ENCODE data around the gene SNAI3. TPM values are rescaled to one million over a fixed set of nuclear protein-coding genes. Genes with fewer than 3 reads are reported as not detected.

SNAI3 gene
- total RNA-seq, 1 donor from 2014 or later: 0.97 TPM

DNA sequence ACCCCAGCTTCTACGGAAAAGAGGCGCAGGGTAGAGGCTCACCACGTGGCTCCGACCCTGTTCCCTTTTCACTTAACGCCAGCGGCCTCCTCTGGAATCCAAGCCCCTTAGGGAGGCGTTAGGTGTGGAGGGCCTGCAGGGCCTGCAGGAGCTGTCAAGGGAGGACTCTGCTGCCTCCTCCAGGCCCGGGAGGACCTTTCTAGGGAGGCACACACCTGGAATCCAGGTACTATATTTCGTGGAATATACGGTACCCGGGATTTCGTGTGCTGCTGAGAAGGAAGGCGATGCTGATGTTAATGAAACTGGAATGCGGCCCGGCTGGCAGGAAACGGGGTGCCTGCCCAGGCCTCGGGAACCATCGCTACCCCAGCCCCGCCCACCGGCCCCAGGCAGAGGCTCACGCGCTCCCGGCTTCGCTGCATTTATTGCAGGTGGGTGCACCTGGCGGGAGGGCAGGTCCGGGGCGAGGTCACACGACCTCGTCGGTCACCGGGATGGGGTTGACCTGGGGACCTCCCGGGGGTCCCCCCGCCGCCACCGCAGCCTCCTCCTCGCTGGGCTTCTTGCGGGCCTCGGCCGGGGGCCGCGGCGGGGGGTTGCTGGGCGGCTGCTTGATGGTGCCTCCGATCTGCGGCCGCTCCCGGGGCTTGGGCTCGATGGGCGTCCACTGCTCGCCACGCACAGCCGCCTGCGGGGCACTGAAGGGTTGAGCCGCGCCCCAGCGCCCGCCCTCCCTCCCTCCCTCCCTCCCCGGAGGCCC is 43.2 kb downstream of the SNAI3 start:
- intact Hi-C loops (cut with DNase I): no loop called here
- no peak for DNase-seq (ENCODE audit: low spot score)

DNA sequence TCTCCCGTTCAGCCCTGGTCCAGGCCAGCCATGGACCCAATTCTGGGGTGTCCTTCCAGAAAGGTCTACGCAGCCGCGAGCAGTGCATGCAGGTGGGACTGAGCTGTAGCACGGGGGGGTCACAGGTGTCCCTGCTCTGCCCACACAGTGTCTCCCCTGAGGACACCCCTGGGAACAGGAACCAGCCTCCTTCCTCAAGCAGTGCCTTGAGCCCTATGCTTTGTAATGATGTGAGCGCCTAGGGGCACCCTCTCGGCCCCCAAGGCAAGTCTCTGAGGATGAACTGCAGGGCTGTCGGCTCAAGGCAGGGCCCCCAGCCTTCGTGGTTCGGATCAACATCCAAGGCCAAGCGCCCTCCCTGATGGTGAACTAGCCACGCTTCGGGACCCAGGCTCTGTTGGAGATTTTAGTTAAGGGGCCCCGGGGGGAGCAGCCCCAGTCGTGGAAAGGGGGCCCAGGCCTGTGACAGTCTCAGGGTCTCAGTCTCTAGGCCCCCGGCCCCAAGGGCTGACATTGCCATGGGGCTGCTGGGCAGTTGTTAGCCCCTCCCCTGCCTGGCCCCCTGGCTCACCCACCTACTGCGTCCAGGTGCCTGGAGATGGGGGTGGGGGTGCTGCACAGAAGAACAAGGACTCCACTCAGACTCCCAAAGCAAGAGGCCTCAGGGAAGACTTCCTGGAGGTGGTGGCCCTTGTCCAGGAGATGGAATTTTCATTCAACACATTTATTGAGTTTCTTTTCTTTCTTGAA is 45.6 kb downstream of the SNAI3 start:
- intact Hi-C loops (cut with DNase I): no loop called here
- DNase-seq (ENCODE audit: low spot score): no peak

DNA sequence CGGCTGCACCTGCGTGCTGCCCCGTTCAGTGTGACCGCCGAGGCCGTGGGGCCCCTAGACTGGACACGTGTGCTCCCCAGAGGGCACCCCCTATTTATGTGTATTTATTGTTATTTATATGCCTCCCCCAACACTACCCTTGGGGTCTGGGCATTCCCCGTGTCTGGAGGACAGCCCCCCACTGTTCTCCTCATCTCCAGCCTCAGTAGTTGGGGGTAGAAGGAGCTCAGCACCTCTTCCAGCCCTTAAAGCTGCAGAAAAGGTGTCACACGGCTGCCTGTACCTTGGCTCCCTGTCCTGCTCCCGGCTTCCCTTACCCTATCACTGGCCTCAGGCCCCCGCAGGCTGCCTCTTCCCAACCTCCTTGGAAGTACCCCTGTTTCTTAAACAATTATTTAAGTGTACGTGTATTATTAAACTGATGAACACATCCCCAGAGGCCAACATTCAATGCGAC is 46.2 kb downstream of the SNAI3 start:
- DNase-seq (ENCODE audit: low spot score): no peak
- intact Hi-C loops (cut with DNase I): no loop called here

DNA sequence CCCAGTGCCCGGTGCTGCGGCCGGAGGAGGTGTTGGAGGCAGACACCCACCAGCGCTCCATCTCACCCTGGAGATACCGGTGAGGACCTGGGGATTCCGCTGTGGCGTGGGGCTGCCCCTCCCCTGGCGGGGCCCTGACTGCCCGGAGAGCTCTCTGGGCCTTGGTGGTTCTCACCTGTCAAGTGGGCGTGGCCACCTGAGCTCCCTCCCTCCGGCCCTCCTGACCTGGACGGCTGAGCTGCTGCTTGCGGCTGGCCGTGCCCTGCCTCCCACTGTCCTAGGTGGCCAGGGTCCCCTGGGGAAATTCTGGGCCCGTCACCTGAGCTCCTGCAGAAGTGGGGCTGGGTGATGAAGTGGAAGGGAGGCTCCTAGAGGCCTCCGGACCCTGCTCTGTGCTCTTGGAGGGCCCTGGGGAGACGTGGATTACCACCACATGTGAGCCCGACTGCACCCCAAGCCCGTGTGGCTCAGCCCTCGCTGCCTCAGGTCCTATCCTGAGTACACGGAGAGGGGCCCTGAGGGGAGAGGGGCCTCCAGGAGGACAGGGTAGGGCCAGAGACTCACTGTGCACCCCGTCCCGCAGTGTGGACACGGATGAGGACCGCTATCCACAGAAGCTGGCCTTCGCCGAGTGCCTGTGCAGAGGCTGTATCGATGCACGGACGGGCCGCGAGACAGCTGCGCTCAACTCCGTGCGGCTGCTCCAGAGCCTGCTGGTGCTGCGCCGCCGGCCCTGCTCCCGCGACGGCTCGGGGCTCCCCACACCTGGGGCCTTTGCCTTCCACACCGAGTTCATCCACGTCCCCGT is 46.9 kb downstream of the SNAI3 start:
- DNase-seq (ENCODE audit: low spot score): no peak
- intact Hi-C loops (cut with DNase I): no loop called here

DNA sequence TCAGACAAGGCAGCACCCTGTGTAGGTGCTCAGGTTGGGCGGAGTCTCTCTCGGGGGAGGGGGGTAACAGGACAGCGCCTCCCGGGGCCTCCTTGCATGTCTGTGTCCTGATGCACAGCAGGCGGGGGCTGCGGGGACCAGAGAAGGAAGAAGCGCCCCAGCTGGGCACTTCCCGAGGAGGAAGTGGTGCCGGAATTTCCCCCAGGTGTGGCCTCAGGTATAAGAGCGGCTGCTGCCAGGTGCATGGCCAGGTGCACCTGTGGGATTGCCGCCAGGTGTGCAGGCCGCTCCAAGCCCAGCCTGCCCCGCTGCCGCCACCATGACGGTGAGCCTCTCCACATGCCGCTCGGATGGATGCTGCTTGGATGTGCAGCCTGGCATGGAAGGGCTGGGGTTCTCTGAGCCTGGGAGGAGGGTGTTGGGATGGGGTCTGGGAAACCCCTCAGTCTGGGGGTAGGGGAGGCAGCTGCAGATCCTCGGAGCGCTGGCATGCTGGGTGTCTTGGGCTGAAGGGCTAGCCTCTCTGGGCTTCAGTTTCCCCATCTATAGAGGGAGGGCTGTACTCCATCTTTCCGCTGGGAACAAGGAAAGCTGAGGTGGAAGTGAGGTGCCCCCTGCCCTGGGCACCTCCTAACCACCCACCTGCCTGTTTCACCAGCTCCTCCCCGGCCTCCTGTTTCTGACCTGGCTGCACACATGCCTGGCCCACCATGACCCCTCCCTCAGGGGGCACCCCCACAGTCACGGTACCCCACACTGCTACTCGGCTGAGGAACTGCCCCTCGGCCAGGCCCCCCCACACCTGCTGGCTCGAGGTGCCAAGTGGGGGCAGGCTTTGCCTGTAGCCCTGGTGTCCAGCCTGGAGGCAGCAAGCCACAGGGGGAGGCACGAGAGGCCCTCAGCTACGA is 47.7 kb downstream of the SNAI3 start, which contains the start of gene IL17C:
IL17C (plus strand) TSS at position 250 of the 908 bp plus-strand sequence; CDS start at position 320, 70 bp downstream.
- no peak for DNase-seq (ENCODE audit: low spot score)
- intact Hi-C loops (cut with DNase I): no loop called here

DNA sequence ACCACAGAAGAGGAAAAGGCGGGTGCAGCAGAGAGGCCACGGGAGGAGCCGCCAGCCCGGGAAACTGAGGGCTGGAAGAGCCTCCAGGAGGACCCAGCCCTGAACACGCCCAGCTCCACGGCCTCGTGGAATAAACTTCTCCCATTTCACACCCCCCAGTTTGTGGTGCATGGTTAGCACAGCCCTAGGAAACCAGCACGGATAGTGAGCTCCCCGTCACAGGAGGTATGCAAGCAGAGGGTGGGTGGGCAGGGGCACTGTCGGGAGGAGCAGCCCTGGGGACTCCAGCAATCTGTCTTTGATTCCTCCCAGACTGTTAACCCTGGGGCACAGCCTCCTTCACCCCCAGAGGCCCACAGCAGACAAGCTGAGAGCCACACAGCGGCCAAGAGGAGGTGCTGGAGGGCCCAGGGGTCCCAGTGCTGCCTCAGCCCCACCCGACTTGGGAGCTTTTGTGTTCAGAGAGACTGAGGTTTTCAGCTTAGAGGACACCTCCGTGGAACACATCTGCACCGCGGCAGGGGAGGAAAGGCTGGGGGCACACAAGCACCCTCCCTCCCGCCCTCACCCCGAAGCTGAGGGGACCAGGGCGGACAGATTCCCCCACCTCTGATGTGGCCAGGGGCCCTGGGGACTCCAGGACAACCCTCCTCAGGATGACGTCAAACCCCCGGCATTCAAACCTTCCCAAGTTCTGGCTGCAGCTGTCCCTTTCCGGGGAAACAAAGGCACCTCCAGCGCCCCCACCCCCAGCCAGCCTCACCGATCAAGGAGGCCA is 49.6 kb downstream of the SNAI3 start:
- no peak for DNase-seq (ENCODE audit: low spot score)
- intact Hi-C loops (cut with DNase I): no loop called here

DNA sequence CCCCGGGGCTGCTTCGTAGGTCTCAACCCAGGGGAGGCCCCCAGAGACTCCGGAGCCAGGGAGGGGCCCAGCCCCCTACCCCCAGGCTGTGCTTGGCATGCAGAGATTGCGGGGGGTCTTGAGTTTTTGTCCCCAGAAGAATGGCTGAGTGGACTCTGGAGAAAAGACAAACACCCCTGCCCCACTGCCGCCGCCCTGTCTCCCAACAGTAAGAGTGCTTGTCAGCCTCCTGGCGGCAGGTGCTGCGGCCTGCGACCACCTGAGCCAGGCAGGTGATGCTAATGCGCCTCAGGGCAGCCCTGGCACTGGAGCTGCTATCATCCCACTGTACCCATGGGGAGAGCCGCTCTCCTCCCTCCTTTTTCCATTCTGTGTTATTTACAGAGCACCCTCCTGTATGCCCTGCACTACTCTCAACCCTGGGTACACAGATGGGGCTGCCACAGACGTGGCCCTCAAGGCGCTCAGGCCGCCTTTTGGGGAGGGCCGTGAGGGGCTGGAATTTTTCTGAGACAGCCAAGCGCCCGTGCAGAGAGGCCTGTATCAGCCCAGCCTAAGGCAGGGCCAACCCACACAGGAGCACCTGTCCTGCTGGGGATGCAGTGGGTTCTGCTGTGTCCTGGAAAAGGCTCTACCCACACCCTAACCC is 50.5 kb downstream of the SNAI3 start:
- intact Hi-C loops (cut with DNase I): no loop called here
- no peak for DNase-seq (ENCODE audit: low spot score)

DNA sequence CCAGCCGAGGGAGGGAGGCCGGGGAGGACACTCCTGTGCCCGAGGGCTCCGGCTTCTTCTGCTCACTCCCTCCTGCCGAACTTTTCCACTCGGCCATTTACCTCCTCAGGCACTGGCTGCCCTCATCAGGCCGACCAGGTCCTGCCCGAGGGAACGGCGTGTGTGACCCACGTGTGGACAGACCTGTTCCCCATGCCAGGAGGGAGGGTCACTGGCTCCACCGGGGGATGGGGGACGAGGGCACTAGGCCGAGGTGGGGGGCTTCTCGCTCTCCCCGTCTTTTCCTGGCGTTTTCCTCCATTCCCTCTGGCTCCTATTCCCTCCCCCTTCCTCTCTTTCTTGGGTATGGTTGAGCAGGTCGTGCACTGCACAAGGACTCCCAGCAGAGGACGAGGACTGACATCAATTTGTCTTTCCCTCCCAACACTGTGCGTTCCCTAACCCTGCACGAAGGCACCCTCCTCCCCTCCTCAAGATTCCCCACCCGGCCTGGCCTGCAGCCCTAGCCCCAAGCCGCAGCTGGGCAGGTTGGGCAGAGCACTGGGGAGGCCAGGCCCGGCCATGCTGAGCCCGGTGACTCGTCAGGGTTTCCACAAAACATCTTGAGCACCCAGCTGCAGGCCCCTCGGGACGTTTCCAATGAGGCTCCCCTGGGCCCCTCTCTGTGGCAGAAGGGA is 51.2 kb downstream of the SNAI3 start:
- DNase-seq (ENCODE audit: low spot score): no peak
- intact Hi-C loops (cut with DNase I): no loop called here

DNA sequence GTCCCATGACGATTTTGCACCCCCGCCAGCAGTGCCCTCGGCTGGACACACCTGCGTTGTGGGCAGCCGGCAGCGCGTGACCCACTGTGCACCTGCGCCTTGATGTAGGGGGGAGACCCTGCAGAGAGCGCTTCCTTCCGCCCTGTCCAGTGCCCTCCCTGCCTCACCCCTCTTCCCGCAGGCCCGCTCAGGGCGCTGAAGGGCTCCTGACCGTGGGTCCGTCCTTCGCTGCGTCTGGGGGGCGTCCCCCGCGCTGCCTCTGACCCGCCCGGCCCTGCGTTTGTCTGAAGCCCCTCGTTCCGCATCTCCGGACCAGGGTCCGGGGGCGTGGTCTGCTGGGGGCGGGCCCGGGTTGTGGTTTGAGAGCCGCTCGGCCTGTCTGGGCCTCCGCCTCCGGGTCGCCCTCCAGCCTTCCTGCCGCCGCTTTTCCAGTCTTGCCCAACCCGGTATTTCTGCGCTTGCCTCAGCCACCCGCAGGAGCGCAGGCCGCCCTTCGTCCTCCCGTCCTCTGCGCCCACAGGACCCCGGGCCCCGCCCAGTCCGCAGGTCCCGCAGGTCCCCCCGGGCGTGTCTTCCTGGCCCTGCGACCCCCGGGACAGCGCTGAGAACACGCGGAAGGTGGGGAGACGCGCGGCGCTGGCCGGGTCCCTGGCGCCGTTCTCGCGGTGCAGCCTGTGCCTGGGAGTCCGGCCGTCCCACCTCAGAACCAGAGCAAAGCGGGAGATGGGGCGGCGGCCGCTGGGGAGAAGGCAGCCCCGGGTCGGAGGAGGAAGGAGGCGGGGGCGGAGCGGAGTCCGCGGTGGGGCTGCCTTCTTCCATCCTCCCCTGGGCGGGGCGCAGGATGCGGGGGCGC is 51.9 kb downstream of the SNAI3 start:
- DNase-seq (ENCODE audit: low spot score): no peak
- intact Hi-C loops (cut with DNase I): no loop called here

DNA sequence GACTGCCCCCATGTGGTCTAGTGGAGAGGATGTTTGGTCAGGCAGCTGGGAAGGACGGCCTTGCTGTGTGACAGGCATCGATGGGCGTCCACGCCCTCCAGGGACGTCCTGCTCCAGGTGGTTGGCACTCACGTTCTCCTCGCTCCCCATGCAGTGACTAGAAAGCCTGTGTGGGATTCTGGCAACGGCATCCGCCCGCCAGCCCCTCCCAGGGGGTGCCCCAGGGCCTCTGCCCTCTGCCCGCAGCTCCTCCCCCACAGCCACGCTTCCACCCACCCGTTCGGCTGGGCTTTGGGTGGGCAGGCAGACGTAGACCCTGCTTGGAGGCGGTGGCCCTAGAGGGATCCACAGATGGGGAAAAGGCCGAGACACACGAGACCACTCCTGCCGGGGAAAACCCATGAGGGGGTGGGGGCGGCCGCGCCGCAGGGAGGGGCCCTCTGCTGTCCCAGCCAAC is 52.6 kb downstream of the SNAI3 start:
- no peak for DNase-seq (ENCODE audit: low spot score)
- intact Hi-C loops (cut with DNase I): no loop called here

DNA sequence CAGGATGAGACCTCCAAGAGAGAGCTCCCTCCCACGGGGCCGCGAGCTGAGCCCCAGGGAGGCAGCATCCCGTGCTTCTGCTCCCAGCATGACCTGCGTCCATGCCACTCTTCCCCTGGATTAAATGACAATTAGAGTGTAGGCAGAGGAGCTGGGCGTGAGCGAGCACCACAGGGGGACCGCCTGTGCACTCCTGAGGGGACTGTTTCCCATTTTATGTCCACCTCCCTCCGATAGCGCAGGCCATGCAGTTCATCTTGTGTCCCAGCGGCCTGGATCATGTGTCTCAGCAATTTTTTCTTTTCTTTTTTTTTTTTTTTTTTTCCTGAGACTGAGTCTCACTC is 53.7 kb downstream of the SNAI3 start:
- intact Hi-C loops (cut with DNase I): no loop called here
- DNase-seq (ENCODE audit: low spot score): no peak

DNA sequence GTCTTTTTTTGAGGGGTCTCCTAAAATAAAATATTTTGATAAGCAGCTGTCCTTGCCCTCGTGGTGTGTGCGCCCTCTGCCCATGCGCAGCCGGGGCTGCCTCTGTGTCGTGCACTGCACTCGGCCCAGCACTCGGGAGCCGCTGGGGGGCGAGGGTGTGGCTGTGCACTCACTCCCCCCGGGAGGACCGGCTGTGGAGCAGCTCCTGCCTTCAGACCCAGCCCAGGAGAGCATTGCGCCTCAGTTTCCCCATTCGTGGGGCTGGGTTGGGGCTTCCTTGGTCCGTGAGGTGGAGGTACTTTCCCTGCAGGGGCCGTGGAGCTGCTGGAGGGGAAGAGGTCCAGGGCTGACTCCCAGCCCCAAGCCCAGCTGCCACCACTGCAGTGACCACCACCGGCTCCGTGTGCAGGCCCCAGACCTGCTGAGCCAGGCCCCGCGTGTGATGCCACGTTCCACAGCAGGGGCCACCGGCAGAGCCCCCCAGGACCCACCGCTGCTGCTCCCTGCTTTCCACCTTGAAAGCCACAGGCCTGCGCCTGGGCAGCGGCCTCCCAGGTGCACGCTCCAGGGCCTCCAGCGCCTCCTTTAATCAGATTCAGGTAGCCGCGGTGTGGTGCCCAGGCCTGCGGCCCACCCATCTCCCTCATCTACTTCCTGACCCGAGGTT is 54.3 kb downstream of the SNAI3 start:
- DNase-seq (ENCODE audit: low spot score): no peak
- intact Hi-C loops (cut with DNase I): no loop called here

DNA sequence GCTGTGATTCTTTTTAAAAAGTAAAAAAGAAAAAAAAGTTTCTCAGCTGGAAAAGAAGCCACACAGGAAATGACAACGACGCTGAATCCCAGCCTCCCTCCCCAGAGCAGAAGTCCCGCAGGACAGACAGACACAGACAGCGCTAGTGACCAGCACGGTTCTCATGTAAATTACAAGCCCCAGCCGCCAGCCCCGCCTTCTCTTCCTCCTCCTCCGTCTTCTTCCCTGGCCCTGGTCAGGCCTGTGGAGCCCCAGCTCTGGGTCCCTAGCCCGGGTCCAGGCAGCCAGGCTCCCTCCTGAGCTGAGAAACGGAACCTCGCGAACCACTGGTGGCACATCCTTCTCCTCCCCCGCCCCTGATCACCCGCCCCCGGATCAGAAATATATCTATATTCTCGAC is 54.9 kb downstream of the SNAI3 start:
- no peak for DNase-seq (ENCODE audit: low spot score)
- intact Hi-C loops (cut with DNase I): no loop called here

DNA sequence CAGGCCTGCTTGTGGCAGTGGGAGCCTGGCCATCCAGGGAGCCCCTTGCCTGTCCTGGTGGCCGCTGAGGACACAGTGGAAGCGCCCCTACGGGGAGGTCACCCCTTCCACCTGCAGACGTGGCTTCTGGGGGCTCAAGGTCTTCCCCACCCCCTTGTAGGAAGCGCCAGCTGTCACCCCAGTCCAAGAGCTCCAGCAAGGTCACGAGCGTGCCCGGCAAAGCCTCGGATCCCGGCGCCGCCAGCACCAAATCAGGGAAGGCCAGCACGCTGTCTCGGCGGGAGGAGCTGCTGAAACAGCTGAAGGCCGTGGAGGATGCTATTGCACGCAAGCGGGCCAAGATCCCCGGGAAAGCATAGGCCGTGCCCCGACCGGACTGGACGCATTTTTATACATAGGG is 55.4 kb downstream of the SNAI3 start:
- DNase-seq (ENCODE audit: low spot score): no peak
- intact Hi-C loops (cut with DNase I): no loop called here

DNA sequence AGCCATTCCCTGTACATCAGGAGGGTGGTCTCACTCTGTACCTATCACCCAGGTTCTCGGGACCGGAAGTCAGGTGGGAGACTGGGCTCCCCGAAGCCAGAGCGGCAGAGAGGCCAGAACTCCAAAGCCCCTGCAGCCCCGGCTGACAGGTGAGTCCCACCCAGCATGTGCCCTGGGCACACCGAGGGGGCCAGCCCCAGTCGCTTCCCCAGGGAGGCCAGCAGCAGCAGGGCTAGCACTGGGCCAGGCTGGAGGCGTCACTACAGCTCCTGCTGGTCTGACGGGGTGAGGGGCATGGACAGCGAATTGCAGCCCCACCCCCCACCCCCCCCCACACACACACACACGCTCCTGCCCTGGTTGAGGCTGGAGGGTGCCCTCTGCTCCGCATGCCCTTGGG is 55.9 kb downstream of the SNAI3 start:
- DNase-seq (ENCODE audit: low spot score): no peak
- intact Hi-C loops (cut with DNase I): no loop called here

DNA sequence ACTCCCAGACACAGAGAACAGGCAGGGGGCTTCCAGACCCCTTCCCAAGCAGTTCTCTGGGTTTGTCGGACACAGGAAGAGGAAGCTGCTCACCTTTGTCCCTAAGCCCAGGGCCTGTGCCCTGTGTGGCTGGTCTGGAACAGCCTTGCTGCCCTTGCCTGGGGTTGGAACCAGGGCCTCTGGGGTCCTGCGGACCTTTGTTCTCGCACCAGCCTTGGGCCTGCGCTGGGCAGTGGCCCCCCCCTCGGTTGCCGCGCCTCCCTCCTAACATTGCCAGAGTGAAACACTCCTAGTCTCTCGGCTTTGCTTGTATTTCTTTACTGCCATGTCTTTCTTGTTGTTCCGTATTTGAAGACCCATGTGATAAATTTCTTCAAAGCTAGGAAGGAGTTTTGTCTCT is 56.5 kb downstream of the SNAI3 start:
- intact Hi-C loops (cut with DNase I): loop anchor here (5.0 kb wide), 1 partner anchor 77 kb away; the partner anchor contains the start of genes CTU2 and RNF166
- DNase-seq (ENCODE audit: low spot score): no peak
